PC-9 (cell line): Measurements from ENCODE around the gene ZBTB7C. TPM values are rescaled to one million over a fixed set of nuclear protein-coding genes. Genes with fewer than 3 reads are reported as not detected.

Experiments used
- BruUV-seq: library from RNA; stranded (reverse); fragments of 400-500 nt; replicated peaks from 2 replicates; lab custom pipeline; 2021; lab: Mats Ljungman, UMichigan
- CTCF ChIA-PET: fragments of 300-600 bp; sonication (Branson Sonifier 250); formaldehyde crosslinking; loops from one replicate; lab custom pipeline; 2022; ENCODE audit warnings: antibody characterized with exemption; lab: Charles Lee
- POLR2A ChIA-PET: fragments of 300-600 bp; sonication (Branson Sonifier 250); formaldehyde crosslinking; loops from one replicate; lab custom pipeline; 2022; ENCODE audit warnings: antibody characterized with exemption; ENCODE audit not compliant: unreplicated experiment; lab: Charles Lee
- DNase-seq, 2 experiments: peaks; one replicate each; pipeline versions ENCODE4 v3.0.0 to v3.0.0-alpha.2; 2015 to 2022; ENCODE audit warnings: mixed read lengths in 1 of 2
- H2AFZ ChIP-seq: fragments of 200-600 bp; sonication (generic); 2 replicates; pipeline ENCODE4 v1.8.1; 2017; ENCODE audit warnings: antibody characterized with exemption
- H3F3A ChIP-seq: fragments of 200-600 bp; sonication (generic); 2 replicates; pipeline ENCODE4 v1.8.1; 2017; ENCODE audit warnings: antibody characterized with exemption, mild to moderate bottlenecking, low read depth; ENCODE audit not compliant: insufficient read depth
- H3K27ac ChIP-seq: fragments of 200-600 bp; sonication (generic); 2 replicates; pipeline ENCODE4 v1.6.1; 2016; ENCODE audit warnings: mixed run types
- H3K27me3 ChIP-seq: fragments of 200-600 bp; sonication (generic); 2 replicates; pipeline ENCODE4 v1.6.1; 2016; ENCODE audit warnings: low read depth, mixed run types; ENCODE audit not compliant: insufficient read depth
- H3K36me3 ChIP-seq: fragments of 200-600 bp; sonication (generic); 2 replicates; pipeline ENCODE4 v1.6.1; 2016; ENCODE audit warnings: low read depth, mixed run types
- H3K4me1 ChIP-seq: fragments of 200-600 bp; sonication (generic); replicated peaks from 2 replicates; pipeline ENCODE4 v1.6.1; 2016; ENCODE audit warnings: mixed run types; ENCODE audit not compliant: insufficient read depth
- H3K4me2 ChIP-seq: fragments of 200-600 bp; sonication (generic); 2 replicates; pipeline ENCODE4 v1.6.1; 2017; ENCODE audit warnings: mixed run types
- H3K4me3 ChIP-seq: fragments of 200-600 bp; sonication (generic); 2 replicates; pipeline ENCODE4 v1.6.1; 2016; ENCODE audit warnings: mixed run types
- H3K79me2 ChIP-seq: fragments of 200-600 bp; sonication (generic); 2 replicates; pipeline ENCODE4 v1.6.1; 2017; ENCODE audit warnings: low read depth, mixed run types
- H3K9me2 ChIP-seq: fragments of 200-600 bp; sonication (generic); 2 replicates; pipeline ENCODE4 v1.8.1; 2017; ENCODE audit warnings: mild to moderate bottlenecking; ENCODE audit not compliant: insufficient read depth
- H3K9me3 ChIP-seq: fragments of 200-600 bp; sonication (generic); 2 replicates; pipeline ENCODE4 v1.8.1; 2016; ENCODE audit warnings: low read depth; ENCODE audit not compliant: insufficient read depth
- H4K20me1 ChIP-seq: fragments of 200-600 bp; sonication (generic); 2 replicates; pipeline ENCODE4 v1.8.1; 2017; ENCODE audit not compliant: insufficient read depth
- CTCF ChIP-seq: fragments of 200-600 bp; sonication (generic); conservative IDR thresholded peaks from 2 replicates; pipeline ENCODE4 v1.6.1; 2017; ENCODE audit warnings: mixed run types, antibody characterized with exemption, mild to moderate bottlenecking, moderate library complexity
- EZH2 ChIP-seq: fragments of 200-600 bp; sonication (generic); IDR thresholded peaks from 2 replicates; pipeline ENCODE4 v1.8.0; 2017; ENCODE audit warnings: antibody characterized with exemption, low read depth
- intact Hi-C: fragments of 100-400 bp; cut with micrococcal nuclease; formaldehyde crosslinking; loops from one replicate; pipeline ENCODE4 v1.10.0; 2022; ENCODE audit not compliant: unreplicated experiment
- total RNA-seq: library from RNA; stranded (reverse); gene quantifications from 2 replicates; pipeline ENCODE4 v1.2.3, GENCODE V29; 2021

Gene ZBTB7C
- total RNA-seq, 1 experiment from 2014 or later, result not detected

GRCh38 chr18:48304906-48305693, 104.1 kb downstream of the ZBTB7C start:
- H3K4me3 ChIP-seq, result no peak overlapping the region
- intact Hi-C loops, result no loop called here
- DNase-seq, result no peak
- H3K9me3 ChIP-seq, result no peaks in the 10 kb centered on the region
- TF ChIP-seq CTCF (no peak), EZH2 (no peak)
- no peaks in the 10 kb centered on the region for H3K79me2 ChIP-seq
- ChIA-PET POLR2A (no interaction called here), CTCF (no interaction called here)
- no peaks in the 10 kb centered on the region for H3K9me2 ChIP-seq
- H3K36me3 ChIP-seq, result no peaks in the 10 kb centered on the region
- no peak overlapping the region for H2AFZ ChIP-seq
- BruUV-seq, result no TSS peak
- H3K27ac ChIP-seq, result no peak overlapping the region
- H3F3A ChIP-seq, result no peaks in the 10 kb centered on the region
- no peak overlapping the region for H3K4me2 ChIP-seq
- H3K27me3 ChIP-seq, result no peaks in the 10 kb centered on the region
- no peaks in the 10 kb centered on the region for H4K20me1 ChIP-seq
- peaks cover 34% of the 10 kb centered on the region for H3K4me1 ChIP-seq

- H3F3A ChIP-seq, result no peaks in the 10 kb centered on the region
- H3K9me3 ChIP-seq, result no peaks in the 10 kb centered on the region
- H3K4me3 ChIP-seq, result no peak overlapping the region
- CTCF ChIA-PET, result no interaction called here
- no peaks in the 10 kb centered on the region for H3K79me2 ChIP-seq
- H3K36me3 ChIP-seq, result no peaks in the 10 kb centered on the region
- H3K4me2 ChIP-seq, result no peak overlapping the region
- POLR2A ChIA-PET, result no interaction called here
- H3K27ac ChIP-seq, result no peak overlapping the region
- no TSS peak for BruUV-seq
- no peaks in the 10 kb centered on the region for H3K27me3 ChIP-seq
- no peaks in the 10 kb centered on the region for H3K9me2 ChIP-seq
- H4K20me1 ChIP-seq, result no peaks in the 10 kb centered on the region
- H2AFZ ChIP-seq, result no peak overlapping the region
- DNase-seq, result no peak
- intact Hi-C loops, result no loop called here
- peaks cover 35% of the 10 kb centered on the region for H3K4me1 ChIP-seq
- TF ChIP-seq CTCF, result no peak
- no peak for TF ChIP-seq EZH2
Observed at GRCh38 chr18:48303883-48304282, 105.3 kb downstream of the ZBTB7C start.

- Histone ChIP-seq H3K36me3 (no peaks in the 10 kb centered on the region), H3K4me1 (peaks cover 25% of the 10 kb centered on the region), H3K4me2 (no peak overlapping the region), H3K79me2 (no peaks in the 10 kb centered on the region), H3K9me2 (no peaks in the 10 kb centered on the region), H3K27me3 (no peaks in the 10 kb centered on the region), H3K9me3 (no peaks in the 10 kb centered on the region), H2AFZ (no peak overlapping the region), H3K27ac (no peak overlapping the region), H3F3A (no peaks in the 10 kb centered on the region), H4K20me1 (no peaks in the 10 kb centered on the region), H3K4me3 (no peak overlapping the region)
- TF ChIP-seq CTCF (no peak), EZH2 (no peak)
- ChIA-PET CTCF (no interaction called here), POLR2A (no interaction called here)
- DNase-seq, result no peak
- intact Hi-C loops, result no loop called here
- no TSS peak for BruUV-seq
Observed at GRCh38 chr18:48302736-48303135, 106.4 kb downstream of the ZBTB7C start.
